Psoas muscle (tissue), 8 donors: ENCODE data around the gene FGF21. TPM values are rescaled to one million over a fixed set of nuclear protein-coding genes. Genes with fewer than 3 reads are reported as not detected.

Experiments
- ATAC-seq, 4 donors: fragments of 200-7000 bp; cut with Tn5 transposase; one replicate each; pipeline ENCODE4 v1.9.1; 2020; ENCODE audit warnings: moderate library complexity in 3 of 4, mild to moderate bottlenecking in 2 of 4
- DNase-seq, 2 donors: peaks; one replicate each; pipeline ENCODE4 v3.0.0-alpha.2; 2020
- H3K27ac ChIP-seq: fragments of 200-600 bp; one replicate; pipeline ENCODE4 v1.8.0; 2022
- H3K27me3 ChIP-seq, 3 donors: fragments of 200-600 bp in 1 of 3; one replicate each; pipeline versions ENCODE4 v1.6.1 to v1.8.0; 2013 to 2022; ENCODE audit warnings: low read length in 2 of 3, mild to moderate bottlenecking in 2 of 3, moderate library complexity in 1 of 3; ENCODE audit not compliant: insufficient read depth in 3 of 3
- H3K36me3 ChIP-seq, 2 donors: fragments of 200-600 bp in 1 of 2; one replicate each; pipeline versions ENCODE4 v1.6.1 to v1.8.0; 2013 to 2022; ENCODE audit warnings: low read depth in 1 of 2, mild to moderate bottlenecking in 1 of 2, moderate library complexity in 1 of 2; ENCODE audit not compliant: insufficient read depth in 1 of 2
- H3K4me1 ChIP-seq: fragments of 200-600 bp; one replicate; pipeline ENCODE4 v1.8.0; 2022
- H3K4me3 ChIP-seq: fragments of 200-600 bp; one replicate; pipeline ENCODE4 v1.8.0; 2022; ENCODE audit warnings: mild to moderate bottlenecking
- H3K9me3 ChIP-seq: fragments of 200-600 bp; one replicate; pipeline ENCODE4 v1.8.0; 2022
- WGBS, 3 donors: extraction: QIAGEN DNeasy Blood & Tissue Kit; methylation state at CpG; one replicate each; pipeline versions ENCODE4 v1.1.6 to v1.1.7; 2013; 5-methylcytosine and 5-hydroxymethylcytosine counted together
- intact Hi-C, 2 donors: fragments of 100-400 bp; cut with DNase I; formaldehyde crosslinking; loops; one replicate each; pipeline versions ENCODE4 v1.11.0 to v1.14.2; 2022
- polyA plus RNA-seq, 3 donors: library from polyadenylated mRNA; stranded (reverse); fragments of 200-250 nt; gene quantifications; one replicate each; pipeline ENCODE4 v1.2.3, GENCODE V29; 2013
- total RNA-seq, 4 donors: library from RNA; stranded (reverse); fragmentation: NEBNext Ultra II Directional in 2 of 4; extraction: Animal tissue kit (Norgen Biotek cat#: 25700) in 2 of 4; gene quantifications; one replicate each; pipeline versions ENCODE4 v1.2.1 to v1.2.4, GENCODE V29; 2021 to 2023
- TF ChIP-seq, protein P1 (sequence below): fragments of 200-600 bp; IDR thresholded peaks from one replicate; pipeline ENCODE4 v1.8.0; 2022; ENCODE audit warnings: antibody characterized with exemption
- donor health status: healthy with polysubstance abuse.
- donor health status: DM: no; HTN: no; CAD: no; lungs with moderate emphysema.
- donor health status: Bipolar disorder and iron deficiency.
- donor health status: healthy.
- donor health status: DM: yes; HTN: yes; CAD: no.
- donor health status: DM: no; HTN: no; CAD: no.
- donor health status: DM: no; HTN: no; CAD: no.
- donor health status: DM: yes; HTN: yes; CAD: no.

The FGF21 gene
- total and polyA plus RNA-seq, 7 donors: 0.06 to 6.2 (median 1.0) TPM; not detected in 3

GRCh38 chr19:48793271-48793670 lies 37.9 kb downstream of the FGF21 start:
- whole genome bisulfite sequencing, 3 donors: 69 to 79% (median 79%) methylated on average over 8 of the region's 8 CpGs
- ATAC-seq: no peak
- H3K4me1 ChIP-seq: peaks cover 7% of the 10 kb centered on the region
- H3K4me3 ChIP-seq: no peak overlapping the region
- H3K36me3 ChIP-seq: peaks cover 0 to 2% of the 10 kb centered on the region in 2 donors
- TF ChIP-seq, protein P1, sequence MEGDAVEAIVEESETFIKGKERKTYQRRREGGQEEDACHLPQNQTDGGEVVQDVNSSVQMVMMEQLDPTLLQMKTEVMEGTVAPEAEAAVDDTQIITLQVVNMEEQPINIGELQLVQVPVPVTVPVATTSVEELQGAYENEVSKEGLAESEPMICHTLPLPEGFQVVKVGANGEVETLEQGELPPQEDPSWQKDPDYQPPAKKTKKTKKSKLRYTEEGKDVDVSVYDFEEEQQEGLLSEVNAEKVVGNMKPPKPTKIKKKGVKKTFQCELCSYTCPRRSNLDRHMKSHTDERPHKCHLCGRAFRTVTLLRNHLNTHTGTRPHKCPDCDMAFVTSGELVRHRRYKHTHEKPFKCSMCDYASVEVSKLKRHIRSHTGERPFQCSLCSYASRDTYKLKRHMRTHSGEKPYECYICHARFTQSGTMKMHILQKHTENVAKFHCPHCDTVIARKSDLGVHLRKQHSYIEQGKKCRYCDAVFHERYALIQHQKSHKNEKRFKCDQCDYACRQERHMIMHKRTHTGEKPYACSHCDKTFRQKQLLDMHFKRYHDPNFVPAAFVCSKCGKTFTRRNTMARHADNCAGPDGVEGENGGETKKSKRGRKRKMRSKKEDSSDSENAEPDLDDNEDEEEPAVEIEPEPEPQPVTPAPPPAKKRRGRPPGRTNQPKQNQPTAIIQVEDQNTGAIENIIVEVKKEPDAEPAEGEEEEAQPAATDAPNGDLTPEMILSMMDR: no peak
- no peaks in the 10 kb centered on the region for H3K27me3 ChIP-seq
- H3K9me3 ChIP-seq: no peaks in the 10 kb centered on the region
- DNase-seq: no peak
- no peak overlapping the region for H3K27ac ChIP-seq
- intact Hi-C loops: no loop called here

GRCh38 chr19:48794291-48794690 lies 39.0 kb downstream of the FGF21 start:
- TF ChIP-seq, protein P1: no peak
- H3K27me3 ChIP-seq: no peaks in the 10 kb centered on the region
- H3K36me3 ChIP-seq: peaks cover 0 to 12% of the 10 kb centered on the region in 2 donors
- WGBS, 3 donors: 75 to 87% (median 76%) methylated on average over 6 of the region's 6 CpGs
- DNase-seq (no peak), ATAC-seq (no peak)
- no peaks in the 10 kb centered on the region for H3K9me3 ChIP-seq
- H3K27ac ChIP-seq: peak overlapping the region; percentile 84
- intact Hi-C loops: loop anchor here in 1 of 2 donors (2.0 kb wide), 1 partner anchor 43 kb away; the partner anchor contains the start of gene HSD17B14
- no peak overlapping the region for H3K4me3 ChIP-seq
- H3K4me1 ChIP-seq: peaks cover 7% of the 10 kb centered on the region

DNA sequence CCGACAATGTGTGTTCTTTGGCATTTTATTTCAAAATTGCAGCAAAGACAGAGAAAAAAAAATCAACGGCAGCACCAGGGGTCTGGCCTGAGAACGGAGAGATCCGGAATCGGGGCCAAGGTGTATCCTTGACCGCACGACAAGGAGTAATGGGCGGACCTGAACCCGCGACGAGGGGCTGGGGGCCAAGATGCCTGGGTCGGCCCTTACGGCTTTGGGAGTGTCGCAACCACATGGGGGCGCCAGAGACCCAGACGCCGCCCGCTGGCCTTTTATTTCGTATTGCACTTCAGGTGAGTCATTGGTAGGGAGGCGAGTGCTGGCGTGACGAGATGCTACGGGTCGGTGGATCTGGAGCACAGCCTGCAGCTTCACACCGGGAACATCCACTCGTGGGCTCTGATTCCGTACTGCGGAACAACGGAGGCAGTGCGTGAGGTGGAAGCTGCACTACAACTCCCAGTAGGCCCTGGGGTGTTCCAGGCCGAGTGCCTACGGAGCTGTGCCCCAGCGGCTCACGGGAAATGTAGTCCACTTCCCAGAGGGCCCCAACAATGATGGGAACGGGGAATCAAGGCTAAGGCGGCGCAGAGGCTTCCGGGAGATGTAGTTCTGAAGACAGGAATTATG lies 39.8 kb downstream of the FGF21 start:
- Histone ChIP-seq H3K36me3 (peaks cover 0 to 19% of the 10 kb centered on the region in 2 donors), H3K27me3 (no peaks in the 10 kb centered on the region), H3K9me3 (no peaks in the 10 kb centered on the region), H3K4me1 (peaks cover 7% of the 10 kb centered on the region), H3K4me3 (peak overlapping the region; percentile 70), H3K27ac (peak overlapping the region; percentile 84)
- intact Hi-C loops: loop anchor here (1.0 to 2.0 kb wide), 2 partner anchors 40 to 42 kb away; partner anchors contain the start of gene HSD17B14 (in 1 of the 2)
- TF ChIP-seq, protein P1: peak; percentile 98
- DNase-seq (peak; percentile 90 to 95), ATAC-seq (peak; percentile 97)
- 1 to 3% (median 1%) methylated on average over 38 of the region's 38 CpGs for WGBS, 3 donors

DNA sequence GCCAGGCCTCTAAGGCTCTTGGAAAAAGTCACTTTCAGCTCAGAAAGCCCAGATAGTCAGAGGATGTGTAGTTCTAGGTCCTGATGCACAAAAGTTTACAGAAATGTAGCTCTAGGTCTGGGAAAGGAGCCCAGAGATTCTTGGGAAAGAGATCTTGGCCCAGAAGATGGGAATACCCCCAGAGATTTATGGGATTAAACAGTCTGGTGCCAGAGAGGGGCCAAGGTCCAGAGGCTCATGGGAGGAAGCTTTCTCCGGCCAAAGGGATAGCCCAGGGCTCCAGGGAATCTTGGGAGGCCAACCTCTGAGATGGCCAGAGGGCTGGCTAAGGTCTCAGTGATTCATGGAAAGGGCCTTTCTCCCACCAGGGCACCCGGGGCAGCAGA lies 40.4 kb downstream of the FGF21 start:
- ATAC-seq (peak; percentile 16 to 39 (median 32)), DNase-seq (peak; percentile 63 to 80)
- Histone ChIP-seq H3K9me3 (no peaks in the 10 kb centered on the region), H3K36me3 (peaks cover 0 to 19% of the 10 kb centered on the region in 2 donors), H3K4me1 (peaks cover 7% of the 10 kb centered on the region), H3K4me3 (no peak overlapping the region), H3K27ac (peak overlapping the region; percentile 84), H3K27me3 (no peaks in the 10 kb centered on the region)
- intact Hi-C loops: loop anchor here (1.0 to 2.0 kb wide), 2 partner anchors 40 to 41 kb away; partner anchors contain the start of gene HSD17B14 (in 1 of the 2)
- 7 to 32% (median 20%) methylated on average over 2 of the region's 2 CpGs for WGBS, 3 donors
- TF ChIP-seq, protein P1: no peak
